HepG2 (cell line): ENCODE data around the gene HOXA5. TPM values are rescaled to one million over a fixed set of nuclear protein-coding genes. Genes with fewer than 3 reads are reported as not detected.

Source experiments
- ATAC-seq: fragments of 200-7000 bp; cut with Tn5 transposase; 3 replicates; pipeline ENCODE4 v1.9.1; 2020; ENCODE audit warnings: mild to moderate bottlenecking, moderate library complexity
- BruUV-seq: library from RNA; stranded (reverse); fragments of 400-500 nt; replicated peaks from 2 replicates; lab custom pipeline; 2021; lab: Mats Ljungman, UMichigan
- CTCF ChIA-PET: fragments of 300-600 bp; formaldehyde crosslinking; extraction: SDS; loops from one replicate; lab custom pipeline; 2021; ENCODE audit warnings: low total read pairs, inconsistent platforms, low intra/inter-chr PET ratio; lab: Yijun Ruan, JAX
- POLR2A ChIA-PET: fragments of 350-600 bp; sonication (Branson Sonifier 250); formaldehyde crosslinking; loops from one replicate; lab custom pipeline; 2020; ENCODE audit warnings: antibody characterized with exemption, inconsistent platforms; lab: Yijun Ruan, JAX
- DNase-seq: peaks from one replicate; pipeline ENCODE4 v3.0.0-alpha.2; 2015; ENCODE audit warnings: low spot score
- FAIRE-seq: peaks from 3 replicates; lab custom pipeline; 2011; peaks lifted over from hg19 to GRCh38; lab: Jason Lieb, UNC
- H2AFZ ChIP-seq: one replicate; pipeline ENCODE4 v1.6.1; 2011; ENCODE audit warnings: low read length, inconsistent platforms
- H3K27ac ChIP-seq: fragments of 300-600 bp; 3 replicates; pipeline ENCODE4 v1.8.0; 2011; ENCODE audit warnings: mixed run types, mild to moderate bottlenecking, mixed read lengths, low read length, inconsistent platforms; ENCODE audit not compliant: insufficient read depth; ENCODE audit errors: extremely low read length
- H3K27me3 ChIP-seq, 2 experiments: fragments of 200-600 bp in 1 of 2; 2 replicates in 1 of 2; 3 replicates in 1 of 2; pipeline versions ENCODE4 v1.6.0 to v1.8.0; 2011; ENCODE audit warnings: low read length in 2 of 2, mild to moderate bottlenecking in 2 of 2, moderate library complexity in 2 of 2, inconsistent platforms in 1 of 2; ENCODE audit not compliant: insufficient read depth in 2 of 2, control insufficient read depth in 1 of 2
- H3K36me3 ChIP-seq, 2 experiments: fragments of 200-600 bp in 1 of 2; replicated peaks in 1 of 2; 2 replicates in 1 of 2; 3 replicates in 1 of 2; pipeline versions ENCODE4 v1.5.1 to v1.8.0; 2011; ENCODE audit warnings: low read length in 2 of 2, inconsistent platforms in 1 of 2; ENCODE audit not compliant: insufficient read depth in 2 of 2, control insufficient read depth in 1 of 2
- H3K4me1 ChIP-seq: 2 replicates; pipeline ENCODE4 v1.5.1; 2012; ENCODE audit warnings: low read length, inconsistent platforms; ENCODE audit not compliant: insufficient read depth
- H3K4me2 ChIP-seq: 2 replicates; pipeline ENCODE4 v1.6.0; 2011; ENCODE audit warnings: low read depth, low read length, inconsistent platforms
- H3K4me3 ChIP-seq, 3 experiments: fragments of 200-600 bp in 1 of 3; sonication (generic), shearing (Covaris generic) in 1 of 3; replicated peaks in 1 of 3; 2 replicates each; pipeline ENCODE4 v1.5.1; 2011 to 2016; ENCODE audit warnings: low read length in 3 of 3, inconsistent platforms in 2 of 3, low read depth in 2 of 3, mild to moderate bottlenecking in 2 of 3, control low read depth in 1 of 3, mixed read lengths in 1 of 3; ENCODE audit not compliant: insufficient read depth in 1 of 3
- H3K79me2 ChIP-seq: one replicate; pipeline ENCODE4 v1.6.1; 2011; ENCODE audit warnings: low read length, inconsistent platforms; ENCODE audit not compliant: insufficient read depth
- H3K9ac ChIP-seq: 2 replicates; pipeline ENCODE4 v1.6.0; 2011; ENCODE audit warnings: mild to moderate bottlenecking, low read depth, low read length, inconsistent platforms; ENCODE audit not compliant: insufficient read depth
- H3K9me3 ChIP-seq: 2 replicates; pipeline ENCODE4 v1.5.1; 2012; ENCODE audit warnings: mild to moderate bottlenecking, low read length
- H4K20me1 ChIP-seq: 2 replicates; pipeline ENCODE4 v1.6.0; 2011; ENCODE audit warnings: inconsistent platforms, mild to moderate bottlenecking, low read length, moderate library complexity; ENCODE audit not compliant: insufficient read depth
- AGO2 ChIP-seq: fragments of 200-400 bp; formaldehyde crosslinking; optimal IDR thresholded peaks from 2 replicates; pipeline ENCODE3; 2017; ENCODE audit warnings: mild to moderate bottlenecking, low read depth, low read length, moderate library complexity
- IKZF1 ChIP-seq: fragments of 450-650 bp; IDR thresholded peaks from 2 replicates; pipeline ENCODE4 v1.7.1; 2016
- KDM6A ChIP-seq: IDR thresholded peaks from 2 replicates; pipeline ENCODE4 v1.6.1; 2016; ENCODE audit warnings: low read depth
- KLF15 ChIP-seq: sonication (generic); formaldehyde crosslinking; IDR thresholded peaks from 2 replicates; pipeline ENCODE4 v1.8.1; 2023; ENCODE audit warnings: borderline replicate concordance, mild to moderate bottlenecking, inconsistent platforms, missing genetic modification reagents, mixed read lengths
- PCBP1 ChIP-seq: fragments of 200-400 bp; formaldehyde crosslinking; IDR thresholded peaks from 2 replicates; pipeline ENCODE4 v1.6.1; 2017; ENCODE audit warnings: mild to moderate bottlenecking, low read depth, low read length, borderline replicate concordance
- PHF5A ChIP-seq: IDR thresholded peaks from one replicate; pipeline ENCODE4 v1.6.1; 2018; ENCODE audit warnings: low read depth, missing genetic modification reagents; ENCODE audit not compliant: unreplicated experiment
- POLR2G ChIP-seq: fragments of 200-400 bp; formaldehyde crosslinking; IDR thresholded peaks from 2 replicates; pipeline ENCODE4 v1.6.1; 2018; ENCODE audit warnings: mild to moderate bottlenecking, low read depth, low read length, moderate library complexity
- SAFB2 ChIP-seq: sonication (generic); formaldehyde crosslinking; IDR thresholded peaks from 2 replicates; pipeline ENCODE4 v1.5.1; 2020; ENCODE audit warnings: missing genetic modification reagents, low read depth, mild to moderate bottlenecking, borderline replicate concordance
- SRSF1 ChIP-seq: fragments of 200-400 bp; formaldehyde crosslinking; optimal IDR thresholded peaks from 2 replicates; pipeline ENCODE3; 2017; ENCODE audit warnings: mild to moderate bottlenecking, low read depth, low read length, moderate library complexity
- SRSF9 ChIP-seq: fragments of 200-400 bp; formaldehyde crosslinking; IDR thresholded peaks from 2 replicates; pipeline ENCODE4 v1.6.1; 2018; ENCODE audit warnings: borderline replicate concordance, mild to moderate bottlenecking, low read depth, low read length; ENCODE audit not compliant: insufficient read depth, poor library complexity, severe bottlenecking
- TBX2 ChIP-seq: sonication (generic); formaldehyde crosslinking; IDR thresholded peaks from 2 replicates; pipeline ENCODE4 v1.5.0; 2020; ENCODE audit warnings: missing genetic modification reagents, mild to moderate bottlenecking, borderline replicate concordance
- TEAD2 ChIP-seq: sonication (generic); formaldehyde crosslinking; IDR thresholded peaks from 2 replicates; pipeline ENCODE4 v1.9.0; 2021; ENCODE audit warnings: missing genetic modification reagents
- THYN1 ChIP-seq: sonication (generic); formaldehyde crosslinking; IDR thresholded peaks from 2 replicates; pipeline ENCODE4 v1.8.1; 2023; ENCODE audit warnings: low read depth, mild to moderate bottlenecking, moderate library complexity, missing genetic modification reagents, borderline replicate concordance
- TMF1 ChIP-seq: sonication (generic); formaldehyde crosslinking; IDR thresholded peaks from 2 replicates; pipeline ENCODE4 v1.8.1; 2022; ENCODE audit warnings: low read depth, missing genetic modification reagents
- ZNF333 ChIP-seq: sonication (generic); formaldehyde crosslinking; IDR thresholded peaks from 2 replicates; pipeline ENCODE4 v1.4.0; 2020; ENCODE audit warnings: mild to moderate bottlenecking, missing genetic modification reagents, borderline replicate concordance
- ZNF33A ChIP-seq: sonication (generic); formaldehyde crosslinking; IDR thresholded peaks from 2 replicates; pipeline ENCODE4 v1.5.1; 2020; ENCODE audit warnings: missing genetic modification reagents, mild to moderate bottlenecking, moderate library complexity, borderline replicate concordance
- WGBS: methylation state at CpG from one replicate; pipeline ENCODE4 v1.1.6; 2017; ENCODE audit warnings: low lambda C conversion rate; 5-methylcytosine and 5-hydroxymethylcytosine counted together
- in situ Hi-C: cut with HindIII; loops from 2 replicates; pipeline ENCODE4 v1.10.0; 2017; ENCODE audit warnings: low pct_unique_long_range_greater_than_20kb; ENCODE audit not compliant: extremely low pct_ligation_motif_present
- intact Hi-C: fragments of 100-400 bp; cut with micrococcal nuclease; formaldehyde crosslinking; loops from one replicate; pipeline ENCODE4 v1.10.0; 2022; ENCODE audit not compliant: unreplicated experiment
- polyA plus RNA-seq, 8 experiments: library from polyadenylated mRNA; depleted of rRNA in 3 of 8; stranded (reverse) in 7 of 8; unstranded in 1 of 8; fragments of >200 nt; fragmentation: Illumina TruSeq in 4 of 8; extraction: Trizol in 4 of 8; gene quantifications; 2 replicates each; pipeline versions ENCODE4 v1.2.1 to v1.2.3, GENCODE V29; 2011 to 2016; ENCODE audit warnings: low read depth in 4 of 8, missing spikeins in 1 of 8, mixed read lengths in 1 of 8; ENCODE audit not compliant: insufficient read depth in 1 of 8
- total RNA-seq, 5 experiments: library from RNA; depleted of rRNA; stranded (reverse); fragments of >200 nt; fragmentation: Illumina TruSeq; extraction: Trizol; gene quantifications; 2 replicates each; pipeline ENCODE4 v1.2.3, GENCODE V29; 2016; ENCODE audit warnings: low read depth in 1 of 5
- TF ChIP-seq, protein P1 (sequence below): sonication (generic); formaldehyde crosslinking; IDR thresholded peaks from 2 replicates; pipeline ENCODE4 v1.5.1; 2020; ENCODE audit warnings: mild to moderate bottlenecking, missing genetic modification reagents, borderline replicate concordance

The HOXA5 gene
- total and polyA plus RNA-seq, 2 of the 13 experiments (the other 11 are each of a cell fraction or from before 2014, with no cell fraction given), result 3.2 to 3.6 TPM

DNA sequence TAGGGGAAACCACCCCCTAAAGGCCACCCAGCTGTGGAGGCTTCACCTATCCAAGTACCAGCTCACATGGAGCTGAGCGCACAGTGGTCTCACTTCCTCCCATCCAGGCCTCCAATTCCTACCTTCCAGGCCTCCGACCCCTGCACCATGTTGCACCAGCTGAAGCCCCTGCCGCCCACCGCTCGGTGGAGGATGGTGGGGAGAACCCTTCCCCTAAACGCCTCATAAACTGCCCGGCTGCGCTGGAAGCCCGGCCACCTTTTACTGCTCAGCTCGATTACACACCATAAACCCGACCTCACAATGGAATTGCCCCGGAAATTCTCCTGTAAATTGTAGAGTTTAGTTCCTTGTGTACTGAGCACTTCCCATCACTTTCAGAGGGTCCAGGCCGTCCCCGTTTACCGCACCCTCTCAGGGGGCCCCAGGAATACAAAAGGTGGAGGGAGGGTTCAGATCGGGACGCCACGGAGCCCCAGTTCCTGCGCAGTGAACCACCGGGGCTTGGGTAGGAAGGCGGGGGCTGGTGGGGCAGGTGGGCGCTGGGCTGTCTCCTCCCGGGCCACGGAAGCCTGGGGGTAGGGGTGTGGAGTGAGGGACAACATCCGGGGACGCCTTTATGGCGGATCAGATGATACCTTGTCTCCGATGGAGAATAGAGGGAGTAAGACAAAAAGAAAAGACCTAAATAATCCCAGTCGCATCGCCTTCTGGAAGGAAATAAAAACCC, 14.4 kb upstream of the HOXA5 start:
- Histone ChIP-seq H3K9me3 (no peaks in the 10 kb centered on the region), H3K4me1 (peaks cover 19% of the 10 kb centered on the region), H3K27ac (no peak overlapping the region), H4K20me1 (no peaks in the 10 kb centered on the region), H3K36me3 (no peaks in the 10 kb centered on the region), H3K79me2 (no peaks in the 10 kb centered on the region), H3K9ac (no peak overlapping the region), H3K4me2 (no peak overlapping the region), H2AFZ (no peak overlapping the region), H3K4me3 (no peak overlapping the region), H3K27me3 (peaks cover 6 to 46% of the 10 kb centered on the region in 2 experiments)
- FAIRE-seq (no peak), DNase-seq (no peak), ATAC-seq (no peak)
- BruUV-seq, result no TSS peak
- intact Hi-C loops, result no loop called here
- POLR2A ChIA-PET, result no interaction called here
- TF ChIP-seq TMF1 (CRISPR knock-in tag), result no peak
- no peak for TF ChIP-seq THYN1 (CRISPR knock-in tag)
- TF ChIP-seq PHF5A, result no peak
- no peak for TF ChIP-seq KDM6A
- no peak for TF ChIP-seq TEAD2
- no peak for TF ChIP-seq ZNF333 (CRISPR knock-in tag)
- TF ChIP-seq IKZF1, result no peak
- no peak for TF ChIP-seq ZNF33A (CRISPR knock-in tag)
- TF ChIP-seq SAFB2 (CRISPR knock-in tag), result no peak
- TF ChIP-seq SRSF1, result no peak
- TF ChIP-seq POLR2G, result no peak
- TF ChIP-seq TBX2, result no peak
- no peak for TF ChIP-seq KLF15
- TF ChIP-seq, protein P1, sequence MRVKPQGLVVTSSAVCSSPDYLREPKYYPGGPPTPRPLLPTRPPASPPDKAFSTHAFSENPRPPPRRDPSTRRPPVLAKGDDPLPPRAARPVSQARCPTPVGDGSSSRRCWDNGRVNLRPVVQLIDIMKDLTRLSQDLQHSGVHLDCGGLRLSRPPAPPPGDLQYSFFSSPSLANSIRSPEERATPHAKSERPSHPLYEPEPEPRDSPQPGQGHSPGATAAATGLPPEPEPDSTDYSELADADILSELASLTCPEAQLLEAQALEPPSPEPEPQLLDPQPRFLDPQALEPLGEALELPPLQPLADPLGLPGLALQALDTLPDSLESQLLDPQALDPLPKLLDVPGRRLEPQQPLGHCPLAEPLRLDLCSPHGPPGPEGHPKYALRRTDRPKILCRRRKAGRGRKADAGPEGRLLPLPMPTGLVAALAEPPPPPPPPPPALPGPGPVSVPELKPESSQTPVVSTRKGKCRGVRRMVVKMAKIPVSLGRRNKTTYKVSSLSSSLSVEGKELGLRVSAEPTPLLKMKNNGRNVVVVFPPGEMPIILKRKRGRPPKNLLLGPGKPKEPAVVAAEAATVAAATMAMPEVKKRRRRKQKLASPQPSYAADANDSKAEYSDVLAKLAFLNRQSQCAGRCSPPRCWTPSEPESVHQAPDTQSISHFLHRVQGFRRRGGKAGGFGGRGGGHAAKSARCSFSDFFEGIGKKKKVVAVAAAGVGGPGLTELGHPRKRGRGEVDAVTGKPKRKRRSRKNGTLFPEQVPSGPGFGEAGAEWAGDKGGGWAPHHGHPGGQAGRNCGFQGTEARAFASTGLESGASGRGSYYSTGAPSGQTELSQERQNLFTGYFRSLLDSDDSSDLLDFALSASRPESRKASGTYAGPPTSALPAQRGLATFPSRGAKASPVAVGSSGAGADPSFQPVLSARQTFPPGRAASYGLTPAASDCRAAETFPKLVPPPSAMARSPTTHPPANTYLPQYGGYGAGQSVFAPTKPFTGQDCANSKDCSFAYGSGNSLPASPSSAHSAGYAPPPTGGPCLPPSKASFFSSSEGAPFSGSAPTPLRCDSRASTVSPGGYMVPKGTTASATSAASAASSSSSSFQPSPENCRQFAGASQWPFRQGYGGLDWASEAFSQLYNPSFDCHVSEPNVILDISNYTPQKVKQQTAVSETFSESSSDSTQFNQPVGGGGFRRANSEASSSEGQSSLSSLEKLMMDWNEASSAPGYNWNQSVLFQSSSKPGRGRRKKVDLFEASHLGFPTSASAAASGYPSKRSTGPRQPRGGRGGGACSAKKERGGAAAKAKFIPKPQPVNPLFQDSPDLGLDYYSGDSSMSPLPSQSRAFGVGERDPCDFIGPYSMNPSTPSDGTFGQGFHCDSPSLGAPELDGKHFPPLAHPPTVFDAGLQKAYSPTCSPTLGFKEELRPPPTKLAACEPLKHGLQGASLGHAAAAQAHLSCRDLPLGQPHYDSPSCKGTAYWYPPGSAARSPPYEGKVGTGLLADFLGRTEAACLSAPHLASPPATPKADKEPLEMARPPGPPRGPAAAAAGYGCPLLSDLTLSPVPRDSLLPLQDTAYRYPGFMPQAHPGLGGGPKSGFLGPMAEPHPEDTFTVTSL, result no peak
- TF ChIP-seq PCBP1, result no peak
- no peak for TF ChIP-seq AGO2
- no peak for TF ChIP-seq SRSF9
- in situ Hi-C loops, result loop anchor here (5.0 to 25.0 kb wide), 2 partner anchors 791 to 1071 kb away; no protein-coding TSS in a partner anchor
- CTCF ChIA-PET, result no interaction called here
- 80% methylated on average over 30 of the region's 30 CpGs for WGBS
